Lung (tissue), 16 donors: ENCODE data around the gene CCNI. TPM values are rescaled to one million over a fixed set of nuclear protein-coding genes. Genes with fewer than 3 reads are reported as not detected.

Experiments used
- ATAC-seq: fragments of 200-7000 bp; cut with Tn5 transposase; one replicate; pipeline ENCODE4 v1.9.1; 2020; ENCODE audit warnings: moderate number of reproducible peaks; ENCODE audit not compliant: insufficient read depth, low FRiP score
- DNase-seq, 3 donors: peaks; one replicate each; pipeline ENCODE4 v3.0.0-alpha.2; 2013 to 2017
- H3K27ac ChIP-seq, 2 donors: one replicate each; pipeline ENCODE4 v1.5.1; 2013; ENCODE audit warnings: mild to moderate bottlenecking in 2 of 2, moderate library complexity in 2 of 2, control low read depth in 1 of 2, inconsistent platforms in 1 of 2, low read depth in 1 of 2, low read length in 1 of 2
- H3K27me3 ChIP-seq, 3 donors: one replicate each; pipeline ENCODE4 v1.5.1; 2013; ENCODE audit warnings: low read length in 2 of 3; ENCODE audit not compliant: control insufficient read depth in 3 of 3, insufficient read depth in 3 of 3
- H3K36me3 ChIP-seq, 4 donors: one replicate each; pipeline ENCODE4 v1.5.1; 2013; ENCODE audit warnings: low read length in 4 of 4, mild to moderate bottlenecking in 1 of 4, moderate library complexity in 1 of 4; ENCODE audit not compliant: control insufficient read depth in 4 of 4, insufficient read depth in 4 of 4
- H3K4me1 ChIP-seq, 5 donors: one replicate each; pipeline ENCODE4 v1.5.1; 2013; ENCODE audit warnings: low read length in 5 of 5, mild to moderate bottlenecking in 2 of 5, moderate library complexity in 1 of 5; ENCODE audit not compliant: control insufficient read depth in 5 of 5, insufficient read depth in 5 of 5
- H3K4me3 ChIP-seq: one replicate; pipeline ENCODE4 v1.5.1; 2013; ENCODE audit warnings: mild to moderate bottlenecking, control low read depth, moderate library complexity
- H3K9ac ChIP-seq, 2 donors: one replicate each; pipeline ENCODE4 v1.5.1; 2013; ENCODE audit warnings: low read length in 2 of 2, control low read depth in 1 of 2; ENCODE audit not compliant: insufficient read depth in 1 of 2
- H3K9me3 ChIP-seq, 4 donors: one replicate each; pipeline ENCODE4 v1.5.1; 2013; ENCODE audit warnings: low read length in 3 of 4, mild to moderate bottlenecking in 1 of 4, moderate library complexity in 1 of 4; ENCODE audit not compliant: control insufficient read depth in 4 of 4, insufficient read depth in 3 of 4
- WGBS, 2 donors: extraction: QIAGEN DNeasy Blood & Tissue Kit; methylation state at CpG; one replicate each; pipeline ENCODE4 v1.1.7; 2013; 5-methylcytosine and 5-hydroxymethylcytosine counted together
- long read RNA-seq, 5 donors: transcript quantifications; one replicate each; lab custom pipeline, GENCODE V29; 2026
- polyA plus RNA-seq, 2 donors: library from polyadenylated mRNA; stranded (reverse); fragments of 200-250 nt; gene quantifications; one replicate each; pipeline ENCODE4 v1.2.1, GENCODE V29; 2013
- total RNA-seq, 2 donors: library from RNA; depleted of rRNA in 1 of 2; stranded (reverse); fragments of >200 nt in 1 of 2; gene quantifications; one replicate each; pipeline ENCODE4 v1.2.1, GENCODE V29; 2014 to 2021
- TF ChIP-seq, protein P1 (sequence below): IDR thresholded peaks from 2 replicates; pipeline ENCODE4 v1.5.1; 2012; ENCODE audit warnings: mild to moderate bottlenecking; ENCODE audit errors: control extremely low read depth, extremely low read depth
- donor health status: control.
- donor health status: control.
- donor health status: Bipolar disorder and iron deficiency.
- donor health status: healthy.
- donor health status: DM: yes; HTN: yes; CAD: no.

The CCNI gene, protein sequence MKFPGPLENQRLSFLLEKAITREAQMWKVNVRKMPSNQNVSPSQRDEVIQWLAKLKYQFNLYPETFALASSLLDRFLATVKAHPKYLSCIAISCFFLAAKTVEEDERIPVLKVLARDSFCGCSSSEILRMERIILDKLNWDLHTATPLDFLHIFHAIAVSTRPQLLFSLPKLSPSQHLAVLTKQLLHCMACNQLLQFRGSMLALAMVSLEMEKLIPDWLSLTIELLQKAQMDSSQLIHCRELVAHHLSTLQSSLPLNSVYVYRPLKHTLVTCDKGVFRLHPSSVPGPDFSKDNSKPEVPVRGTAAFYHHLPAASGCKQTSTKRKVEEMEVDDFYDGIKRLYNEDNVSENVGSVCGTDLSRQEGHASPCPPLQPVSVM
- 100 to 1,000 TPM; 194 to 313 TPM for total RNA-seq
- polyA plus RNA-seq: 100 to 1,000 TPM in 1 of 2 donors, 10 to 100 TPM in 1; 62.8 to 106 TPM
- long read RNA-seq, donor 1, transcript CCNI-209 (2 exons, 390 nt): minor isoform, 5 of 170 reads
- long read RNA-seq, donor 1, transcript CCNI-201 (7 exons, 2,772 nt): major isoform, 112 of 170 reads
- long read RNA-seq, donor 1, partial matches to known transcripts: 45 of 170 reads
- long read RNA-seq, donor 1, other reads (novel, unspliced or antisense): 8 of 170 reads
- long read RNA-seq, donor 2, transcript CCNI-209 (2 exons, 390 nt): minor isoform, 5 of 36 reads
- long read RNA-seq, donor 2, transcript CCNI-201 (7 exons, 2,772 nt): major isoform, 24 of 36 reads
- long read RNA-seq, donor 2, partial matches to known transcripts: 7 of 36 reads
- long read RNA-seq, donor 2, other reads (novel, unspliced or antisense): 0 of 36 reads
- long read RNA-seq, donor 3, transcript CCNI-201 (7 exons, 2,772 nt): major isoform, 63 of 70 reads
- long read RNA-seq, donor 3, partial matches to known transcripts: 6 of 70 reads
- long read RNA-seq, donor 3, other reads (novel, unspliced or antisense): 0 of 70 reads
- long read RNA-seq, donor 4, transcript CCNI-201 (7 exons, 2,772 nt): major isoform, 36 of 60 reads
- long read RNA-seq, donor 4, partial matches to known transcripts: 22 of 60 reads
- long read RNA-seq, donor 4, other reads (novel, unspliced or antisense): 0 of 60 reads
- long read RNA-seq, donor 5, transcript CCNI-201 (7 exons, 2,772 nt): major isoform, 143 of 194 reads
- long read RNA-seq, donor 5, partial matches to known transcripts: 42 of 194 reads
- long read RNA-seq, donor 5, other reads (novel, unspliced or antisense): 7 of 194 reads

DNA sequence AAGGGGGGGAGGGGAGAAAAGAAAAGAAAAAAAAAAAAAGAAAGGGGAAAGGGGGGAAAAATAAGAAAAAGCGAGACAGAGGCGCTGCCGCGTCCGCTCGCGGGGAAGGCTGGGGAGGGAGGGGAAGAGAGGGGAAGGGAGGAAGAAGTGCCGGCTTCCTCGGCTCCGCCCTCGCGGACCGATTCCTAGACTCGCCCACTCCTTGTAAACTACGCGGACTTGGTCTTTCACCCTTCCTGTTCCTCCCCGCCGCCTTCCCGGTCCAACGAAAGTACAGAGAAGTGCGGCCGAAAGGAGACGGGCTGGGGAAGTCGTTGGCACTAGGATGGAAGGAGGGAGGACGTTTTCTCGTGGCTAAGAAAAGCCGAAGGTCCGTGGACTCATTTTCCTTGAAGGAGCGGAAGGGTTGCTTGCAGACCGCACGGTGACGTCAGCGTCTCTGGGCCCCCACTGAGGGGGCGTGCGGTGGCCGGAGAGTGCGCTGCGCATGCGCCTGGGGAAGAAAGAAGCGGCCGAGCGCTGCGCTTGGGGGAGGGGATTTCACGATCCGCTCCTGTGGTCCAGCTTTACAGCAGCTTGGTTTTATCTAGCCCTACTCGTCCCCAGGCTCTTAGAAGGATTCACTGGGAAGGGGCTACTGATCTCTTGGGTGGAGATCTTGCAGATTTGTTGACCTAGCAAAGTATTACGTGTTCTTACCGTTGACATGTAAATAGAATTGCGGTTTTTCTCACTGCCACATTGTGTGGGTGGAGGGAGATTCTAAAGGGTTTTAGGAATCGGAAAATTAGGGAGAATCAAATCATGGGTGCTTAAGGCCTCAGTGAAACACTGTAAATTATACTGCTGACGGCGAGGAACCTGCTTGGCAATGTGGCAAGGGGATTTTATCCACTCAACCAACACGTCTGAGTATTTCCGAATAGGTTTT, at the start of gene CCNI:
TSS of gene CCNI (minus strand) at position 121 of the 931 bp plus-strand sequence. CDS start 9,627 bp downstream, outside the sequence.
- TF ChIP-seq, protein P1, sequence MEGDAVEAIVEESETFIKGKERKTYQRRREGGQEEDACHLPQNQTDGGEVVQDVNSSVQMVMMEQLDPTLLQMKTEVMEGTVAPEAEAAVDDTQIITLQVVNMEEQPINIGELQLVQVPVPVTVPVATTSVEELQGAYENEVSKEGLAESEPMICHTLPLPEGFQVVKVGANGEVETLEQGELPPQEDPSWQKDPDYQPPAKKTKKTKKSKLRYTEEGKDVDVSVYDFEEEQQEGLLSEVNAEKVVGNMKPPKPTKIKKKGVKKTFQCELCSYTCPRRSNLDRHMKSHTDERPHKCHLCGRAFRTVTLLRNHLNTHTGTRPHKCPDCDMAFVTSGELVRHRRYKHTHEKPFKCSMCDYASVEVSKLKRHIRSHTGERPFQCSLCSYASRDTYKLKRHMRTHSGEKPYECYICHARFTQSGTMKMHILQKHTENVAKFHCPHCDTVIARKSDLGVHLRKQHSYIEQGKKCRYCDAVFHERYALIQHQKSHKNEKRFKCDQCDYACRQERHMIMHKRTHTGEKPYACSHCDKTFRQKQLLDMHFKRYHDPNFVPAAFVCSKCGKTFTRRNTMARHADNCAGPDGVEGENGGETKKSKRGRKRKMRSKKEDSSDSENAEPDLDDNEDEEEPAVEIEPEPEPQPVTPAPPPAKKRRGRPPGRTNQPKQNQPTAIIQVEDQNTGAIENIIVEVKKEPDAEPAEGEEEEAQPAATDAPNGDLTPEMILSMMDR: no peak
- Histone ChIP-seq H3K27ac (peak within 1 kb of the TSS; percentile 94 to 100), H3K36me3 (no peaks in the 10 kb centered on the region), H3K9me3 (no peaks in the 10 kb centered on the region), H3K4me3 (peak within 1 kb of the TSS; percentile 93), H3K4me1 (peaks cover 2 to 33% (median 8%) of the 10 kb centered on the region in 5 donors), H3K9ac (peak within 1 kb of the TSS; percentile 97), H3K27me3 (no peaks in the 10 kb centered on the region)
- 0 to 1% methylated on average over 46 to 54 of the region's 54 CpGs for WGBS, 2 donors
- DNase-seq (peak; percentile 99), ATAC-seq (peak; percentile 94)

DNA sequence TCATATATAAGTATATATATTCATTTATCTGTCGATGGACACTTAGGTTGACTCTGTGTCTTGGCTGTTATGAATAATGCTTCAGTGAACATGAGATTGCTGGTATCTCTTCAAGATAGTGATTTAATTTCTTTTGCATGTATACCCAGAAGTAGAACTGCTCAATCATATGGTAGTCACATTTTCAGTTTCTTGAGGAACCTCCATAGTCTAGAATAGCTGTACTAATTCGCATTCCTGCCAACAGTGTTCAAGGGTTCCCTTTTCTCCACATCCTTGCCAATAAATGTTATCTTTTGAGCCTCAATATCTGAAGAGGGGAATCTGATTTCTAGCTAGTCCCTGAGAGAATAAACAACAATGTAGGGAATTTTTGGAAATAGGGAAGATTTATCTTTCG, 48.8 kb upstream of the CCNI start:
- H3K27me3 ChIP-seq: no peaks in the 10 kb centered on the region
- no peak overlapping the region for H3K4me3 ChIP-seq
- no peak overlapping the region for H3K9ac ChIP-seq
- no peaks in the 10 kb centered on the region for H3K9me3 ChIP-seq
- no peaks in the 10 kb centered on the region for H3K36me3 ChIP-seq
- ATAC-seq (no peak), DNase-seq (no peak)
- 86 to 90% methylated on average over 3 of the region's 3 CpGs for WGBS, 2 donors
- TF ChIP-seq, protein P1: no peak
- H3K4me1 ChIP-seq: no peaks in the 10 kb centered on the region
- H3K27ac ChIP-seq: no peak overlapping the region

DNA sequence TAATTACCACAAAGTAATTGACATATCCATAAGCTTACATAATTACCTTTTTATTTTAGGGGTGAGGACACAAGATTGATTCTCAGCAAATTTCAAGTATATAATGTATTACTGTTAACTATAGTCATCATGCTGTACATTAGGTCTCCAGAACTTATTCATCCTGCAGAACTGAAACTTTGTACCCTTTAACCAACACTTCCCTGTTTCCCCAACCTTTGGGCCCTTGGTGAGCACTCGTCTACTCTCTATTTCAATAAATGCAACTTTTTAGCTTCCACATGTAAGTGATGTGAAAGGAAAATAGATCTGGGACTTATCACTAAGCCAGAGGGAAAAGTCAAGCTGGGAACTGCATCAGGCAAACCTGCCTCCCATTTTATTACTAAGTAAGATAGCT, 47.6 kb upstream of the CCNI start:
- no peak for ATAC-seq
- TF ChIP-seq, protein P1: no peak
- Histone ChIP-seq H3K4me3 (no peak overlapping the region), H3K9ac (no peak overlapping the region), H3K36me3 (no peaks in the 10 kb centered on the region), H3K27ac (no peak overlapping the region), H3K4me1 (no peaks in the 10 kb centered on the region), H3K9me3 (no peaks in the 10 kb centered on the region), H3K27me3 (no peaks in the 10 kb centered on the region)
- DNase-seq: no peak
- 76 to 81% methylated on average over 1 of the region's 1 CpG for WGBS, 2 donors
